ENCODE results near the gene PIGN. TPM values are rescaled to one million over a fixed set of nuclear protein-coding genes. Genes with fewer than 3 reads are reported as not detected.

The PIGN gene, protein sequence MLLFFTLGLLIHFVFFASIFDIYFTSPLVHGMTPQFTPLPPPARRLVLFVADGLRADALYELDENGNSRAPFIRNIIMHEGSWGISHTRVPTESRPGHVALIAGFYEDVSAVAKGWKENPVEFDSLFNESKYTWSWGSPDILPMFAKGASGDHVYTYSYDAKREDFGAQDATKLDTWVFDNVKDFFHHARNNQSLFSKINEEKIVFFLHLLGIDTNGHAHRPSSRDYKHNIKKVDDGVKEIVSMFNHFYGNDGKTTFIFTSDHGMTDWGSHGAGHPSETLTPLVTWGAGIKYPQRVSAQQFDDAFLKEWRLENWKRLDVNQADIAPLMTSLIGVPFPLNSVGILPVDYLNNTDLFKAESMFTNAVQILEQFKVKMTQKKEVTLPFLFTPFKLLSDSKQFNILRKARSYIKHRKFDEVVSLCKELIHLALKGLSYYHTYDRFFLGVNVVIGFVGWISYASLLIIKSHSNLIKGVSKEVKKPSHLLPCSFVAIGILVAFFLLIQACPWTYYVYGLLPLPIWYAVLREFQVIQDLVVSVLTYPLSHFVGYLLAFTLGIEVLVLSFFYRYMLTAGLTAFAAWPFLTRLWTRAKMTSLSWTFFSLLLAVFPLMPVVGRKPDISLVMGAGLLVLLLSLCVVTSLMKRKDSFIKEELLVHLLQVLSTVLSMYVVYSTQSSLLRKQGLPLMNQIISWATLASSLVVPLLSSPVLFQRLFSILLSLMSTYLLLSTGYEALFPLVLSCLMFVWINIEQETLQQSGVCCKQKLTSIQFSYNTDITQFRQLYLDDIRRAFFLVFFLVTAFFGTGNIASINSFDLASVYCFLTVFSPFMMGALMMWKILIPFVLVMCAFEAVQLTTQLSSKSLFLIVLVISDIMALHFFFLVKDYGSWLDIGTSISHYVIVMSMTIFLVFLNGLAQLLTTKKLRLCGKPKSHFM
- polyA plus RNA-seq (2012; ENCODE audit: insufficient read length, low read depth) = 7.8 TPM

DNA sequence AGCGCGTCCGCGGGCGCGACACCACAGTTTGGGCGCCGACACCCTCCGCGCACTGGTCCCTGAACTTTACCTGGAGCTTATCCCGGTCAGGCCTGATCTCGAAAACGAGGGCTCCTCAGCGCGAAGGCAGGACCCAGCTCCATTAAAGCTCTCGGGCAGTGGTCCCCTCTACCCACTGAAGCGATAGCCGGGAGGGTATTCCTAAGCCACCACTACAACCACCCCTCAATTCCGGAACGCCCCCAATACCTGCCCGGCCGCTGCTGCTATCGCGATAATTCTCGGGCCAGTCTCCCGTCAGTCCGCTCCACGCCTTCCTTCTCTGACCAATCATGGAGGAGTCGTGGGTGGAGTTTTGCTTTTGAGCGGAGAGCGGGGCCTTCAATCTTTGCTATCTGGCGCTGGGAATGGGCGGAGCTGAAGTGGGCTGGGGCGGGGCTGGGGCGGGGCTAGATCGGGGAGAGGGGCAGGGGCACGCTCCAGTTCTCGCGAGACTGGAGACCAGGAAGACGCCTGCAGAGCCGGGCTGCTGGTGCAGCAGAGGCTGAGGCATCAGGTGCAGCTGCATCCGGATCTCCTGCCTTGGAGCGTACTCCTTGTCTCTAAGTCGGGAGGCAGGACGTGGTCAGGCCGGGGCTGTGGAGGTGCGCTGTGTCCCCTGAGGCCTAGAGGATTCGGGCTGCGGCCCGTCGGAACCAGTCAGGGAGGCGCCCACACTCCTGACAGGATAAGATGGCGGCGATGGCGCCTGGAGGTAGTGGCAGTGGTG lies at the start of gene PIGN, which contains the start of gene RELCH:
PIGN (minus strand) TSS at position 283 of the 769 bp plus-strand sequence. CDS start 25,703 bp downstream, outside the sequence.
RELCH (plus strand) TSS at position 482 of the 769 bp plus-strand sequence; CDS start at position 733, 251 bp downstream.
- TF ChIP-seq POLR2AphosphoS5 (IDR thresholded peaks at IDR 0.05; ENCODE audit: low read depth, low read length) = peak; percentile 78
- TF ChIP-seq REST (IDR thresholded peaks at IDR 0.05; ENCODE audit: insufficient read depth in 1 of 2, low read depth in 2 of 2, low read length in 2 of 2) = 0 out of 4 replicates have a peak, but pooled peaks of 1 of the 2 experiments have one; percentile 44
- peak; percentile 81; the same call in 1 of the 2 replicates for TF ChIP-seq TAF1 (IDR thresholded peaks at IDR 0.05; ENCODE audit: borderline replicate concordance, insufficient read depth, low read length)
- TF ChIP-seq FOXP2 (optimal IDR thresholded peaks at IDR 0.05; ENCODE audit: borderline replicate concordance, extremely low read depth, extremely low read length, insufficient read depth) = no peak

GRCh38 chr18:62236252-62236651 lies 49.4 kb upstream of the PIGN start:
- TF ChIP-seq SIN3A (IDR thresholded peaks at IDR 0.05; ENCODE audit: borderline replicate concordance, insufficient read depth, low read length) (no peak), REST (IDR thresholded peaks at IDR 0.05; ENCODE audit: insufficient read depth in 1 of 2, low read depth in 2 of 2, low read length in 2 of 2) (no peak), FOXP2 (optimal IDR thresholded peaks at IDR 0.05; ENCODE audit: borderline replicate concordance, extremely low read depth, extremely low read length, insufficient read depth) (no peak), POLR2AphosphoS5 (IDR thresholded peaks at IDR 0.05; ENCODE audit: low read depth, low read length) (no peak), TAF1 (IDR thresholded peaks at IDR 0.05; ENCODE audit: borderline replicate concordance, insufficient read depth, low read length) (no peak)

DNA sequence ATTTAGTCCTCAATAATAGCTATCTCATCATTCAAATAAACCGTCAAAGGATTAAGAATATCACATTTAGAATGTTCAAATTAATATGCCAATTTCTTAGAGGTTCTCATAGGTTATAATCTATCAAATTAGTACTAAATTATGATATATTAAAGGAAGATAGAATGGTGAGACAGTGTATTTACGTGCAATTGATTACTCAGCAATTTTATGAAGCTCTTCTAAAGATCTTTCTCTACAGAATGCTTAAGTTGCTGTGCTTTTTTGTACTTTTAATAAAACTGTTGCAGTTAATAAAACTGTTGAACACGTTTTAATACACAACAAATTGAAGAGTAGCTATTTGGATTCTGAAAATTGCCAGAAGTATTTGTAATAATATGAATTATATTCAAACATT lies 39.2 kb upstream of the PIGN start:
- no peak for TF ChIP-seq REST (IDR thresholded peaks at IDR 0.05; ENCODE audit: insufficient read depth in 1 of 2, low read depth in 2 of 2, low read length in 2 of 2)
- no peak for TF ChIP-seq FOXP2 (optimal IDR thresholded peaks at IDR 0.05; ENCODE audit: borderline replicate concordance, extremely low read depth, extremely low read length, insufficient read depth)
- TF ChIP-seq POLR2AphosphoS5 (IDR thresholded peaks at IDR 0.05; ENCODE audit: low read depth, low read length) = no peak
- no peak for TF ChIP-seq TAF1 (IDR thresholded peaks at IDR 0.05; ENCODE audit: borderline replicate concordance, insufficient read depth, low read length)
- TF ChIP-seq SIN3A (IDR thresholded peaks at IDR 0.05; ENCODE audit: borderline replicate concordance, insufficient read depth, low read length) = no peak

DNA sequence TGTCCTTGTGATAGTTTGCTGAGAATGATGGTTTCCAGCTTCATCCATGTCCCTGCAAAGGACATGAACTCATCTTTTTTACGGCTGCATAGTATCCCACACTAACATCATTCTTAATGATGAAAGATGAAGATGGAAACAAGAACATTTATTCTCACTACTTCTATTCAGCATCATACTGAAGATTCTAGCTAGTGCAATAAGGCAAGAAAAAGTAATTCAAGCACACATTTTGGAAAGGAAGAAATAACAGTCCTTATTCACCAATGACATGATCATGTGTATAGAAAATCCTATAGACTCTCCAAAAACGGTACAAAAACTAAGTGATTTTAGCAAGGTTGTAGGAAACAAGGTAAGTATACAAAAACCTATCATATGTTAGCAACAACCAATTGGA lies 37.4 kb upstream of the PIGN start:
- TF ChIP-seq POLR2AphosphoS5 (IDR thresholded peaks at IDR 0.05; ENCODE audit: low read depth, low read length) (no peak), SIN3A (IDR thresholded peaks at IDR 0.05; ENCODE audit: borderline replicate concordance, insufficient read depth, low read length) (no peak), FOXP2 (optimal IDR thresholded peaks at IDR 0.05; ENCODE audit: borderline replicate concordance, extremely low read depth, extremely low read length, insufficient read depth) (no peak), REST (IDR thresholded peaks at IDR 0.05; ENCODE audit: insufficient read depth in 1 of 2, low read depth in 2 of 2, low read length in 2 of 2) (no peak), TAF1 (IDR thresholded peaks at IDR 0.05; ENCODE audit: borderline replicate concordance, insufficient read depth, low read length) (no peak)

All from PFSK-1 (cell line).